IMR-90 (cell line): Measurements from ENCODE around the gene EMX1. TPM values are rescaled to one million over a fixed set of nuclear protein-coding genes. Genes with fewer than 3 reads are reported as not detected.

Experiments used
- ATAC-seq: fragments of 200-7000 bp; cut with Tn5 transposase; 2 replicates; pipeline ENCODE4 v1.9.1; 2020; ENCODE audit warnings: low read depth, mild to moderate bottlenecking, moderate library complexity
- BruUV-seq: library from RNA; stranded (reverse); fragments of 400-500 nt; replicated peaks from 2 replicates; lab custom pipeline; 2021; lab: Mats Ljungman, UMichigan
- CTCF ChIA-PET: fragments of 300-600 bp; formaldehyde crosslinking; extraction: SDS; loops from one replicate; lab custom pipeline; 2021; ENCODE audit warnings: antibody characterized with exemption; lab: Yijun Ruan, JAX
- POLR2A ChIA-PET: fragments of 300-600 bp; sonication (Branson Sonifier 250); formaldehyde crosslinking; loops from one replicate; lab custom pipeline; 2022; ENCODE audit warnings: antibody characterized with exemption; ENCODE audit not compliant: unreplicated experiment; lab: Charles Lee
- DNase-seq: peaks from one replicate; pipeline ENCODE4 v3.0.0; 2013
- H2AFZ ChIP-seq: replicated peaks from 2 replicates; pipeline ENCODE3; 2013; ENCODE audit warnings: low read length, mild to moderate bottlenecking; ENCODE audit not compliant: poor library complexity
- H2AK5ac ChIP-seq: 2 replicates; pipeline ENCODE4 v1.6.1; 2013; ENCODE audit warnings: low read depth, low read length, inconsistent platforms
- H2AK9ac ChIP-seq: replicated peaks from 2 replicates; pipeline ENCODE3; 2013; ENCODE audit warnings: mild to moderate bottlenecking, low read depth, low read length, moderate library complexity; ENCODE audit not compliant: poor library complexity
- H2BK120ac ChIP-seq: 2 replicates; pipeline ENCODE4 v1.6.1; 2013; ENCODE audit warnings: low read depth, low read length, inconsistent platforms
- H2BK15ac ChIP-seq: 3 replicates; pipeline ENCODE4 v1.6.1; 2013; ENCODE audit warnings: low read depth, low read length, inconsistent platforms
- H2BK20ac ChIP-seq: 2 replicates; pipeline ENCODE4 v1.6.1; 2013; ENCODE audit warnings: low read depth, mild to moderate bottlenecking, inconsistent platforms, low read length, moderate library complexity
- H2BK5ac ChIP-seq: 2 replicates; pipeline ENCODE4 v1.6.1; 2013; ENCODE audit warnings: mild to moderate bottlenecking, low read depth, low read length, inconsistent platforms; ENCODE audit not compliant: poor library complexity, severe bottlenecking
- H3K14ac ChIP-seq: replicated peaks from 2 replicates; pipeline ENCODE4 v1.6.1; 2013; ENCODE audit warnings: low read depth, low read length, inconsistent platforms
- H3K18ac ChIP-seq: 2 replicates; pipeline ENCODE4 v1.6.1; 2013; ENCODE audit warnings: low read depth, low read length, control low read depth
- H3K23ac ChIP-seq: 2 replicates; pipeline ENCODE4 v1.6.1; 2013; ENCODE audit warnings: low read depth, low read length, inconsistent platforms
- H3K27ac ChIP-seq: 2 replicates; pipeline ENCODE4 v1.5.1; 2013; ENCODE audit warnings: mild to moderate bottlenecking, control low read depth, low read length; ENCODE audit not compliant: insufficient read depth
- H3K27me3 ChIP-seq: 2 replicates; pipeline ENCODE4 v1.6.1; 2013; ENCODE audit warnings: low read length; ENCODE audit not compliant: control insufficient read depth, insufficient read depth
- H3K36me3 ChIP-seq: 2 replicates; pipeline ENCODE4 v1.6.1; 2013; ENCODE audit warnings: low read length, mixed read lengths; ENCODE audit not compliant: control insufficient read depth, insufficient read depth
- H3K4ac ChIP-seq: 2 replicates; pipeline ENCODE4 v1.6.1; 2013; ENCODE audit warnings: low read depth, low read length, inconsistent platforms
- H3K4me1 ChIP-seq: 2 replicates; pipeline ENCODE4 v1.6.1; 2013; ENCODE audit warnings: low read length, mixed read lengths; ENCODE audit not compliant: control insufficient read depth, insufficient read depth
- H3K4me2 ChIP-seq: 2 replicates; pipeline ENCODE4 v1.6.1; 2013; ENCODE audit warnings: low read depth, mild to moderate bottlenecking, control low read depth, low read length, moderate library complexity
- H3K4me3 ChIP-seq: 2 replicates; pipeline ENCODE4 v1.5.1; 2013; ENCODE audit warnings: low read depth, mild to moderate bottlenecking, control low read depth, low read length, moderate library complexity; ENCODE audit not compliant: insufficient read depth
- H3K56ac ChIP-seq: 2 replicates; pipeline ENCODE4 v1.6.1; 2013; ENCODE audit warnings: low read length, inconsistent platforms; ENCODE audit not compliant: insufficient read depth; ENCODE audit errors: extremely low read depth
- H3K79me1 ChIP-seq, 2 experiments: 2 replicates each; pipeline ENCODE4 v1.6.1; 2013; ENCODE audit warnings: low read length in 2 of 2, inconsistent platforms in 1 of 2, low read depth in 1 of 2
- H3K9ac ChIP-seq: 2 replicates; pipeline ENCODE4 v1.6.1; 2013; ENCODE audit warnings: low read depth, low read length, control low read depth
- H3K9me1 ChIP-seq: 2 replicates; pipeline ENCODE4 v1.6.1; 2013; ENCODE audit warnings: low read length, inconsistent platforms; ENCODE audit not compliant: insufficient read depth
- H3K9me3 ChIP-seq: 2 replicates; pipeline ENCODE4 v1.6.1; 2013; ENCODE audit warnings: low read length; ENCODE audit not compliant: control insufficient read depth, insufficient read depth
- H4K20me1 ChIP-seq: 2 replicates; pipeline ENCODE4 v1.6.1; 2013; ENCODE audit warnings: low read length, inconsistent platforms; ENCODE audit not compliant: insufficient read depth
- H4K5ac ChIP-seq: 2 replicates; pipeline ENCODE4 v1.6.1; 2013; ENCODE audit warnings: mild to moderate bottlenecking, low read depth, low read length, control low read depth
- H4K8ac ChIP-seq, 2 experiments: 2 replicates each; pipeline ENCODE4 v1.6.1; 2013; ENCODE audit warnings: low read depth in 2 of 2, low read length in 2 of 2, control low read depth in 1 of 2, inconsistent platforms in 1 of 2
- H4K91ac ChIP-seq: 2 replicates; pipeline ENCODE4 v1.6.1; 2013; ENCODE audit warnings: low read depth, low read length, inconsistent platforms; ENCODE audit not compliant: insufficient read depth
- BHLHE40 ChIP-seq: fragments of 150-350 bp; IDR thresholded peaks from 2 replicates; pipeline ENCODE4 v1.6.1; 2016; ENCODE audit warnings: mild to moderate bottlenecking, low read depth, low read length
- CEBPB ChIP-seq: IDR thresholded peaks from 2 replicates; pipeline ENCODE4 v1.6.1; 2012; ENCODE audit warnings: low read depth, low read length, improper control_type of control experiment
- CHD1 ChIP-seq: IDR thresholded peaks from 2 replicates; pipeline ENCODE4 v1.6.1; 2012; ENCODE audit warnings: low read depth, low read length, improper control_type of control experiment
- CTCF ChIP-seq: conservative IDR thresholded peaks from 2 replicates; pipeline ENCODE4 v1.5.1; 2012; ENCODE audit warnings: mild to moderate bottlenecking, low read depth, low read length, improper control_type of control experiment
- FOS ChIP-seq: fragments of 150-350 bp; IDR thresholded peaks from 2 replicates; pipeline ENCODE4 v1.6.1; 2016; ENCODE audit warnings: low read depth, low read length
- NFE2L2 ChIP-seq: fragments of 150-350 bp; IDR thresholded peaks from 2 replicates; pipeline ENCODE4 v1.6.1; 2016; ENCODE audit warnings: low read depth, mild to moderate bottlenecking, low read length
- POLR2A ChIP-seq: IDR thresholded peaks from 2 replicates; pipeline ENCODE4 v1.6.1; 2012; ENCODE audit warnings: mild to moderate bottlenecking, low read depth, low read length
- RFX5 ChIP-seq: IDR thresholded peaks from 2 replicates; pipeline ENCODE4 v1.8.0; 2012; ENCODE audit warnings: low read depth, mild to moderate bottlenecking, low read length, moderate library complexity
- USF2 ChIP-seq: fragments of 150-350 bp; IDR thresholded peaks from 2 replicates; pipeline ENCODE4 v1.6.1; 2017; ENCODE audit warnings: mild to moderate bottlenecking, antibody characterized with exemption, low read length, low read depth
- WGBS, 2 experiments: methylation state at CpG; one replicate each; pipeline versions ENCODE4 v1.1.5 to v1.1.7; 2013; ENCODE audit warnings: missing lambda C conversion rate in 2 of 2; ENCODE audit not compliant: insufficient read length in 1 of 2; ENCODE audit errors: extremely low coverage in 2 of 2; 5-methylcytosine and 5-hydroxymethylcytosine counted together
- dilution Hi-C: fragments of 300-500 bp; cut with HindIII; formaldehyde crosslinking; loops from one replicate; pipeline ENCODE4 v1.14.3; 2018; ENCODE audit warnings: low sequenced_read_pairs; ENCODE audit not compliant: unreplicated experiment
- in situ Hi-C: fragments of 300-500 bp; cut with MboI; formaldehyde crosslinking; loops from 3 replicates; pipeline ENCODE4 v1.14.3; 2019; ENCODE audit warnings: low sequenced_read_pairs, inconsistent platforms, mixed read lengths
- intact Hi-C: fragments of 100-400 bp; cut with micrococcal nuclease; formaldehyde crosslinking; loops from 2 replicates; pipeline ENCODE4 v1.10.0; 2022
- polyA plus RNA-seq, 3 experiments: library from polyadenylated mRNA; depleted of rRNA; stranded (reverse); fragments of >200 nt; gene quantifications; 2 replicates each; pipeline ENCODE4 v1.2.3, GENCODE V29; 2012; ENCODE audit warnings: low replicate concordance in 1 of 3
- total RNA-seq: library from RNA; depleted of rRNA; stranded (reverse); fragments of >200 nt; gene quantifications from 2 replicates; pipeline ENCODE4 v1.2.3, GENCODE V29; 2012

The EMX1 gene
- total and polyA plus RNA-seq, 2 of the 4 experiments (the other 2 are of a cell fraction), result not detected

- H3K18ac ChIP-seq, result no peak overlapping the region
- dilution Hi-C loops (no loop called here), in situ Hi-C loops (no loop called here), intact Hi-C loops (no loop called here)
- no peak overlapping the region for H4K8ac ChIP-seq
- H3K27me3 ChIP-seq, result no peaks in the 10 kb centered on the region
- H3K9ac ChIP-seq, result no peak overlapping the region
- CTCF ChIA-PET, result no interaction called here
- no peak overlapping the region for H3K23ac ChIP-seq
- no peak overlapping the region for H2BK15ac ChIP-seq
- H3K4me1 ChIP-seq, result no peaks in the 10 kb centered on the region
- peaks cover 3% of the 10 kb centered on the region; the same call in 1 of the 2 replicates for H3K9me1 ChIP-seq
- H3K14ac ChIP-seq, result no peak overlapping the region
- BruUV-seq, result no TSS peak
- DNase-seq (no peak), ATAC-seq (no peak)
- POLR2A ChIA-PET, result no interaction called here
- TF ChIP-seq POLR2A (no peak), CTCF (no peak), CHD1 (no peak), BHLHE40 (no peak), RFX5 (no peak), NFE2L2 (no peak), CEBPB (no peak), USF2 (no peak), FOS (no peak)
- H3K79me1 ChIP-seq, result no peaks in the 10 kb centered on the region
- 0 out of 2 replicates have a peak overlapping the region, but pooled peaks have one; percentile 8 for H2BK20ac ChIP-seq
- H3K4ac ChIP-seq, result no peak overlapping the region
- H4K20me1 ChIP-seq, result no peaks in the 10 kb centered on the region
- H3K36me3 ChIP-seq, result no peaks in the 10 kb centered on the region; the same call in 1 of the 2 replicates
- H3K9me3 ChIP-seq, result no peaks in the 10 kb centered on the region
- H2AFZ ChIP-seq, result no peak overlapping the region
- no peak overlapping the region for H2AK9ac ChIP-seq
- no peak overlapping the region for H3K56ac ChIP-seq
- no peak overlapping the region for H3K4me3 ChIP-seq
- no CpG with 5 or more reads among the region's 1 CpG for WGBS, 2 experiments
- no peak overlapping the region for H4K91ac ChIP-seq
- H3K27ac ChIP-seq, result no peak overlapping the region
- no peak overlapping the region for H2BK120ac ChIP-seq
- H3K4me2 ChIP-seq, result no peak overlapping the region
- H4K5ac ChIP-seq, result no peak overlapping the region
- H2AK5ac ChIP-seq, result no peak overlapping the region
- no peak overlapping the region for H2BK5ac ChIP-seq
These were observed 36.2 kb downstream of the EMX1 start for GRCh38 chr2:72953528-72953927.
